Hepatocyte (in vitro differentiated cells): ENCODE results near the gene GPR135.

Experiments
- EZH2 ChIP-seq: fragments of 200-600 bp; sonication (generic); IDR thresholded peaks from 2 replicates; pipeline ENCODE4 v1.6.1; 2016; ENCODE audit warnings: antibody characterized with exemption, mild to moderate bottlenecking, borderline replicate concordance
- EZH2phosphoT487 ChIP-seq: fragments of 200-600 bp; sonication (generic); IDR thresholded peaks from one replicate; pipeline ENCODE4 v1.6.1; 2018; ENCODE audit warnings: antibody characterized with exemption, mild to moderate bottlenecking, low read depth, moderate library complexity; ENCODE audit not compliant: unreplicated experiment, severe bottlenecking
- TF ChIP-seq, protein P1 (sequence below): fragments of 200-600 bp; sonication (generic); IDR thresholded peaks from 2 replicates; pipeline ENCODE4 v1.5.1; 2016; ENCODE audit warnings: antibody characterized with exemption, mild to moderate bottlenecking; ENCODE audit not compliant: poor library complexity

- TF ChIP-seq EZH2 = no peak
- TF ChIP-seq, protein P1, sequence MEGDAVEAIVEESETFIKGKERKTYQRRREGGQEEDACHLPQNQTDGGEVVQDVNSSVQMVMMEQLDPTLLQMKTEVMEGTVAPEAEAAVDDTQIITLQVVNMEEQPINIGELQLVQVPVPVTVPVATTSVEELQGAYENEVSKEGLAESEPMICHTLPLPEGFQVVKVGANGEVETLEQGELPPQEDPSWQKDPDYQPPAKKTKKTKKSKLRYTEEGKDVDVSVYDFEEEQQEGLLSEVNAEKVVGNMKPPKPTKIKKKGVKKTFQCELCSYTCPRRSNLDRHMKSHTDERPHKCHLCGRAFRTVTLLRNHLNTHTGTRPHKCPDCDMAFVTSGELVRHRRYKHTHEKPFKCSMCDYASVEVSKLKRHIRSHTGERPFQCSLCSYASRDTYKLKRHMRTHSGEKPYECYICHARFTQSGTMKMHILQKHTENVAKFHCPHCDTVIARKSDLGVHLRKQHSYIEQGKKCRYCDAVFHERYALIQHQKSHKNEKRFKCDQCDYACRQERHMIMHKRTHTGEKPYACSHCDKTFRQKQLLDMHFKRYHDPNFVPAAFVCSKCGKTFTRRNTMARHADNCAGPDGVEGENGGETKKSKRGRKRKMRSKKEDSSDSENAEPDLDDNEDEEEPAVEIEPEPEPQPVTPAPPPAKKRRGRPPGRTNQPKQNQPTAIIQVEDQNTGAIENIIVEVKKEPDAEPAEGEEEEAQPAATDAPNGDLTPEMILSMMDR = no peak
- TF ChIP-seq EZH2phosphoT487 = no peak
Measured at GRCh38 chr14:59475709-59476108, 10.5 kb upstream of the GPR135 start.
